Endodermal cell (in vitro differentiated cells): ENCODE measurements around the gene MEGF10. TPM values are rescaled to one million over a fixed set of nuclear protein-coding genes. Genes with fewer than 3 reads are reported as not detected.

Source experiments
- DNase-seq: peaks from one replicate; pipeline ENCODE4 v3.0.0-alpha.2; 2017
- H3K27ac ChIP-seq: 2 replicates; pipeline ENCODE4 v1.5.1; 2013; ENCODE audit warnings: mild to moderate bottlenecking, low read depth, low read length, moderate library complexity
- H3K27me3 ChIP-seq: 2 replicates; pipeline ENCODE4 v1.6.1; 2013; ENCODE audit warnings: mild to moderate bottlenecking, low read length, moderate library complexity; ENCODE audit not compliant: insufficient read depth, control insufficient read depth, poor library complexity, severe bottlenecking
- H3K36me3 ChIP-seq: 2 replicates; pipeline ENCODE4 v1.7.0; 2013; ENCODE audit warnings: mild to moderate bottlenecking, low read length, moderate library complexity; ENCODE audit not compliant: control insufficient read depth, insufficient read depth
- H3K4me1 ChIP-seq: one replicate; pipeline ENCODE4 v1.7.0; 2013; ENCODE audit warnings: low read length; ENCODE audit not compliant: control insufficient read depth, insufficient read depth
- H3K4me3 ChIP-seq: 2 replicates; pipeline ENCODE4 v1.5.1; 2013; ENCODE audit warnings: mild to moderate bottlenecking, low read length, moderate library complexity
- H3K9ac ChIP-seq: 2 replicates; pipeline ENCODE4 v1.6.1; 2013; ENCODE audit warnings: mild to moderate bottlenecking, low read length, moderate library complexity; ENCODE audit not compliant: poor library complexity, severe bottlenecking; ENCODE audit errors: extremely low read depth
- H3K9me3 ChIP-seq: 2 replicates; pipeline ENCODE4 v1.6.1; 2013; ENCODE audit warnings: mild to moderate bottlenecking, low read length, moderate library complexity; ENCODE audit not compliant: control insufficient read depth
- H3K27ac Mint-ChIP-seq: 2 replicates; pipeline ENCODE4 v1.8.0; 2020; ENCODE audit warnings: mixed read lengths
- H3K27me3 Mint-ChIP-seq: 2 replicates; pipeline ENCODE4 v1.8.0; 2021; ENCODE audit warnings: mild to moderate bottlenecking, mixed read lengths; ENCODE audit not compliant: insufficient read depth
- H3K36me3 Mint-ChIP-seq: 2 replicates; pipeline ENCODE4 v1.8.0; 2020; ENCODE audit warnings: low read depth, mixed read lengths
- H3K4me1 Mint-ChIP-seq: 2 replicates; pipeline ENCODE4 v1.8.0; 2020; ENCODE audit warnings: mixed read lengths
- H3K4me3 Mint-ChIP-seq: 2 replicates; pipeline ENCODE4 v1.8.0; 2020; ENCODE audit warnings: mild to moderate bottlenecking, moderate library complexity, mixed read lengths
- H3K9me3 Mint-ChIP-seq: 2 replicates; pipeline ENCODE4 v1.8.0; 2020; ENCODE audit warnings: mild to moderate bottlenecking, mixed read lengths
- WGBS, 2 experiments: methylation state at CpG; one replicate each; pipeline versions ENCODE4 v1.1.5 to v1.1.7; 2013; ENCODE audit warnings: missing lambda C conversion rate in 2 of 2, mixed read lengths in 1 of 2; ENCODE audit not compliant: insufficient coverage in 1 of 2, insufficient read length in 1 of 2; 5-methylcytosine and 5-hydroxymethylcytosine counted together
- total RNA-seq, 2 donors: library from RNA; stranded (reverse); fragmentation: NEBNext Ultra II Directional in 1 of 2; extraction: Animal tissue kit (Norgen Biotek cat#: 25700) in 1 of 2; gene quantifications; 2 replicates in 1 of 2; 3 replicates in 1 of 2; pipeline ENCODE4 v1.2.1, GENCODE V29; 2021
- TF ChIP-seq, protein P1 (sequence below): fragments of 200-600 bp; sonication (generic); conservative IDR thresholded peaks from 2 replicates; pipeline ENCODE4 v1.5.0; 2021; ENCODE audit warnings: antibody characterized with exemption, mild to moderate bottlenecking

The MEGF10 gene
- total RNA-seq, 2 donors from 2014 or later, result 12.7 to 17.7 TPM

DNA sequence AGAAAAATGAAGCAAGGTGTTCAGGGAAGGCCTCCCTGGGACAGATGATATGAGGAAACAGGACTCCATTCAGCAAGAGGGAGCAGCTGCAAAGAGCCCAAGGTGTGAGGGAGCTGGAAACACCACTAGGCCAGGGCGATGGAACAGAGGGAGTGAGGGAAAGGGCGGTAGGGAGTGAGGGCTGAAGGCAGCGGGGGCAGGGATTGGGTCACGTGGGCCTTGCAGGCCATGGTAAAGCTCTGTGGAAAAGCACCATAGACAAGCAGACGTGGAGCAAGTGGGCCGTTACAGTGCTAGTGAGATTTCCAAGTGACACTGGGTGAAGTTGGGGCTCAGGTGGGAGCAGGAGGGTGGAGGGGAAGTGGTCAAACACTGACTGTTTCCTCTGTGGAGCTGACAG, 216.0 kb downstream of the MEGF10 start:
- no peak overlapping the region for H3K9ac ChIP-seq
- H3K4me3 Mint-ChIP-seq, result no peak overlapping the region
- no peak overlapping the region for H3K27ac ChIP-seq
- no peak overlapping the region for H3K27ac Mint-ChIP-seq
- H3K36me3 ChIP-seq, result no peaks in the 10 kb centered on the region
- no peaks in the 10 kb centered on the region for H3K9me3 Mint-ChIP-seq
- H3K27me3 ChIP-seq, result peaks cover 5% of the 10 kb centered on the region
- no peaks in the 10 kb centered on the region for H3K4me1 ChIP-seq
- 85 to 90% methylated on average over 3 to 6 of the region's 6 CpGs for WGBS, 2 experiments
- no peak overlapping the region for H3K4me3 ChIP-seq
- H3K9me3 ChIP-seq, result no peaks in the 10 kb centered on the region
- peaks cover 10% of the 10 kb centered on the region for H3K27me3 Mint-ChIP-seq
- H3K36me3 Mint-ChIP-seq, result no peaks in the 10 kb centered on the region
- H3K4me1 Mint-ChIP-seq, result no peaks in the 10 kb centered on the region
- TF ChIP-seq, protein P1, sequence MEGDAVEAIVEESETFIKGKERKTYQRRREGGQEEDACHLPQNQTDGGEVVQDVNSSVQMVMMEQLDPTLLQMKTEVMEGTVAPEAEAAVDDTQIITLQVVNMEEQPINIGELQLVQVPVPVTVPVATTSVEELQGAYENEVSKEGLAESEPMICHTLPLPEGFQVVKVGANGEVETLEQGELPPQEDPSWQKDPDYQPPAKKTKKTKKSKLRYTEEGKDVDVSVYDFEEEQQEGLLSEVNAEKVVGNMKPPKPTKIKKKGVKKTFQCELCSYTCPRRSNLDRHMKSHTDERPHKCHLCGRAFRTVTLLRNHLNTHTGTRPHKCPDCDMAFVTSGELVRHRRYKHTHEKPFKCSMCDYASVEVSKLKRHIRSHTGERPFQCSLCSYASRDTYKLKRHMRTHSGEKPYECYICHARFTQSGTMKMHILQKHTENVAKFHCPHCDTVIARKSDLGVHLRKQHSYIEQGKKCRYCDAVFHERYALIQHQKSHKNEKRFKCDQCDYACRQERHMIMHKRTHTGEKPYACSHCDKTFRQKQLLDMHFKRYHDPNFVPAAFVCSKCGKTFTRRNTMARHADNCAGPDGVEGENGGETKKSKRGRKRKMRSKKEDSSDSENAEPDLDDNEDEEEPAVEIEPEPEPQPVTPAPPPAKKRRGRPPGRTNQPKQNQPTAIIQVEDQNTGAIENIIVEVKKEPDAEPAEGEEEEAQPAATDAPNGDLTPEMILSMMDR, result no peak
- peak; percentile 57 for DNase-seq

DNA sequence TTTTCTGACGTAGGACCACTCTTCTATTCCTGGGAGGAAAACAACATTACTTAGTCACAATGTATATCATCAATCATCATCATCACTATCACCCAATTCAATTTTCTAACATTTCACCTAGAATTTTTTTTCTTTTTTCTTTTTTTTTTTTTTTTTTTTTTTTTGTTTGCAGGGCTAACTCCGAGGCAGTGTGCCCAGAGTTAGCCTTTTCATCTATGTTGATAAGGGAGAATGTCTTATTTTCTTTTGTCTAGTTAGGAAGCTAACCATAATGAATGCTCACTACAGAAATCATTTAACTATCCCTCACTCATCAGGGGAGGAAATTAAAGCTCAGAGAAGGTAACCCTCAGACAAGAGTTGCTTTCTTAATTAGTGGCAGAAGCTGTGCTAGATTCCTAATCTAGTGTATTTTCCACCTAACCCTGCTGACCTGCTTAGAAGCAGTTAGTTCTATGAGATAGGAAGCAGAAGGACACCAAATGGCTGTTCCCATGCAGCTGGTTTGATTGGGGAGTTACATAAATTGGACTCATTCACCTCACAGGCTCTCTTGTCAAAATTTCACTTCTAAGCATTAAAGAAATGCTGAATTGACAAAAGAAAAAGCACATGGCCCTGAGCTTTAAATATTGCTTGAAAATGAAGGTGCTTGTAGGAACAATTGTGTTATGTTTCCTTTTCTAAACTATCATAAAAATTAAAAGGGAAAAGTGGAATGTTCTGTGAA, 218.2 kb downstream of the MEGF10 start:
- WGBS, 2 experiments, result 94 to 100% methylated on average over 1 of the region's 2 CpGs
- no peaks in the 10 kb centered on the region for H3K9me3 Mint-ChIP-seq
- H3K27me3 Mint-ChIP-seq, result peaks cover 14% of the 10 kb centered on the region
- Histone ChIP-seq H3K4me3 (no peak overlapping the region), H3K27me3 (peaks cover 5% of the 10 kb centered on the region), H3K9me3 (no peaks in the 10 kb centered on the region), H3K27ac (no peak overlapping the region), H3K9ac (no peak overlapping the region), H3K36me3 (no peaks in the 10 kb centered on the region), H3K4me1 (no peaks in the 10 kb centered on the region)
- no peak overlapping the region for H3K27ac Mint-ChIP-seq
- H3K36me3 Mint-ChIP-seq, result no peaks in the 10 kb centered on the region
- TF ChIP-seq, protein P1, result no peak
- H3K4me1 Mint-ChIP-seq, result no peaks in the 10 kb centered on the region
- no peak overlapping the region for H3K4me3 Mint-ChIP-seq
- no peak for DNase-seq

Other genes with a start within 250 kb of the MEGF10 start
- gene C5orf63, start 217.3 kb upstream of the MEGF10 start, total RNA-seq, result 1 to 10 TPM in 1 of 2 donors, under 1 TPM in 1; 0.86 to 9.4 TPM
- gene PRRC1, start 226.8 kb downstream of the MEGF10 start, total RNA-seq, result 10 to 100 TPM; 61.7 to 90.3 TPM